IMR-90 (cell line): ENCODE measurements around the gene GBP7. TPM values are rescaled to one million over a fixed set of nuclear protein-coding genes. Genes with fewer than 3 reads are reported as not detected.

Experiments
- ATAC-seq: fragments of 200-7000 bp; cut with Tn5 transposase; 2 replicates; pipeline ENCODE4 v1.9.1; 2020; ENCODE audit warnings: low read depth, mild to moderate bottlenecking, moderate library complexity
- BruUV-seq: library from RNA; stranded (reverse); fragments of 400-500 nt; replicated peaks from 2 replicates; lab custom pipeline; 2021; lab: Mats Ljungman, UMichigan
- CTCF ChIA-PET: fragments of 300-600 bp; formaldehyde crosslinking; extraction: SDS; loops from one replicate; lab custom pipeline; 2021; ENCODE audit warnings: antibody characterized with exemption; lab: Yijun Ruan, JAX
- POLR2A ChIA-PET: fragments of 300-600 bp; sonication (Branson Sonifier 250); formaldehyde crosslinking; loops from one replicate; lab custom pipeline; 2022; ENCODE audit warnings: antibody characterized with exemption; ENCODE audit not compliant: unreplicated experiment; lab: Charles Lee
- DNase-seq: peaks from one replicate; pipeline ENCODE4 v3.0.0; 2013
- H2AFZ ChIP-seq: replicated peaks from 2 replicates; pipeline ENCODE3; 2013; ENCODE audit warnings: low read length, mild to moderate bottlenecking; ENCODE audit not compliant: poor library complexity
- H2AK5ac ChIP-seq: 2 replicates; pipeline ENCODE4 v1.6.1; 2013; ENCODE audit warnings: low read depth, low read length, inconsistent platforms
- H2AK9ac ChIP-seq: replicated peaks from 2 replicates; pipeline ENCODE3; 2013; ENCODE audit warnings: mild to moderate bottlenecking, low read depth, low read length, moderate library complexity; ENCODE audit not compliant: poor library complexity
- H2BK120ac ChIP-seq: 2 replicates; pipeline ENCODE4 v1.6.1; 2013; ENCODE audit warnings: low read depth, low read length, inconsistent platforms
- H2BK15ac ChIP-seq: 3 replicates; pipeline ENCODE4 v1.6.1; 2013; ENCODE audit warnings: low read depth, low read length, inconsistent platforms
- H2BK20ac ChIP-seq: 2 replicates; pipeline ENCODE4 v1.6.1; 2013; ENCODE audit warnings: low read depth, mild to moderate bottlenecking, inconsistent platforms, low read length, moderate library complexity
- H2BK5ac ChIP-seq: 2 replicates; pipeline ENCODE4 v1.6.1; 2013; ENCODE audit warnings: mild to moderate bottlenecking, low read depth, low read length, inconsistent platforms; ENCODE audit not compliant: poor library complexity, severe bottlenecking
- H3K14ac ChIP-seq: replicated peaks from 2 replicates; pipeline ENCODE4 v1.6.1; 2013; ENCODE audit warnings: low read depth, low read length, inconsistent platforms
- H3K18ac ChIP-seq: 2 replicates; pipeline ENCODE4 v1.6.1; 2013; ENCODE audit warnings: low read depth, low read length, control low read depth
- H3K23ac ChIP-seq: 2 replicates; pipeline ENCODE4 v1.6.1; 2013; ENCODE audit warnings: low read depth, low read length, inconsistent platforms
- H3K27ac ChIP-seq: 2 replicates; pipeline ENCODE4 v1.5.1; 2013; ENCODE audit warnings: mild to moderate bottlenecking, control low read depth, low read length; ENCODE audit not compliant: insufficient read depth
- H3K27me3 ChIP-seq: 2 replicates; pipeline ENCODE4 v1.6.1; 2013; ENCODE audit warnings: low read length; ENCODE audit not compliant: control insufficient read depth, insufficient read depth
- H3K36me3 ChIP-seq: 2 replicates; pipeline ENCODE4 v1.6.1; 2013; ENCODE audit warnings: low read length, mixed read lengths; ENCODE audit not compliant: control insufficient read depth, insufficient read depth
- H3K4ac ChIP-seq: 2 replicates; pipeline ENCODE4 v1.6.1; 2013; ENCODE audit warnings: low read depth, low read length, inconsistent platforms
- H3K4me1 ChIP-seq: 2 replicates; pipeline ENCODE4 v1.6.1; 2013; ENCODE audit warnings: low read length, mixed read lengths; ENCODE audit not compliant: control insufficient read depth, insufficient read depth
- H3K4me2 ChIP-seq: 2 replicates; pipeline ENCODE4 v1.6.1; 2013; ENCODE audit warnings: low read depth, mild to moderate bottlenecking, control low read depth, low read length, moderate library complexity
- H3K4me3 ChIP-seq: 2 replicates; pipeline ENCODE4 v1.5.1; 2013; ENCODE audit warnings: low read depth, mild to moderate bottlenecking, control low read depth, low read length, moderate library complexity; ENCODE audit not compliant: insufficient read depth
- H3K56ac ChIP-seq: 2 replicates; pipeline ENCODE4 v1.6.1; 2013; ENCODE audit warnings: low read length, inconsistent platforms; ENCODE audit not compliant: insufficient read depth; ENCODE audit errors: extremely low read depth
- H3K79me1 ChIP-seq, 2 experiments: 2 replicates each; pipeline ENCODE4 v1.6.1; 2013; ENCODE audit warnings: low read length in 2 of 2, inconsistent platforms in 1 of 2, low read depth in 1 of 2
- H3K9ac ChIP-seq: 2 replicates; pipeline ENCODE4 v1.6.1; 2013; ENCODE audit warnings: low read depth, low read length, control low read depth
- H3K9me1 ChIP-seq: 2 replicates; pipeline ENCODE4 v1.6.1; 2013; ENCODE audit warnings: low read length, inconsistent platforms; ENCODE audit not compliant: insufficient read depth
- H3K9me3 ChIP-seq: 2 replicates; pipeline ENCODE4 v1.6.1; 2013; ENCODE audit warnings: low read length; ENCODE audit not compliant: control insufficient read depth, insufficient read depth
- H4K20me1 ChIP-seq: 2 replicates; pipeline ENCODE4 v1.6.1; 2013; ENCODE audit warnings: low read length, inconsistent platforms; ENCODE audit not compliant: insufficient read depth
- H4K5ac ChIP-seq: 2 replicates; pipeline ENCODE4 v1.6.1; 2013; ENCODE audit warnings: mild to moderate bottlenecking, low read depth, low read length, control low read depth
- H4K8ac ChIP-seq, 2 experiments: 2 replicates each; pipeline ENCODE4 v1.6.1; 2013; ENCODE audit warnings: low read depth in 2 of 2, low read length in 2 of 2, control low read depth in 1 of 2, inconsistent platforms in 1 of 2
- H4K91ac ChIP-seq: 2 replicates; pipeline ENCODE4 v1.6.1; 2013; ENCODE audit warnings: low read depth, low read length, inconsistent platforms; ENCODE audit not compliant: insufficient read depth
- BHLHE40 ChIP-seq: fragments of 150-350 bp; IDR thresholded peaks from 2 replicates; pipeline ENCODE4 v1.6.1; 2016; ENCODE audit warnings: mild to moderate bottlenecking, low read depth, low read length
- CEBPB ChIP-seq: IDR thresholded peaks from 2 replicates; pipeline ENCODE4 v1.6.1; 2012; ENCODE audit warnings: low read depth, low read length, improper control_type of control experiment
- FOS ChIP-seq: fragments of 150-350 bp; IDR thresholded peaks from 2 replicates; pipeline ENCODE4 v1.6.1; 2016; ENCODE audit warnings: low read depth, low read length
- MAZ ChIP-seq: IDR thresholded peaks from 2 replicates; pipeline ENCODE4 v1.6.1; 2012; ENCODE audit warnings: low read depth, mild to moderate bottlenecking, low read length, improper control_type of control experiment, moderate library complexity, borderline replicate concordance
- MXI1 ChIP-seq: IDR thresholded peaks from 2 replicates; pipeline ENCODE4 v1.6.1; 2012; ENCODE audit warnings: low read depth, mild to moderate bottlenecking, low read length, moderate library complexity, borderline replicate concordance
- POLR2A ChIP-seq: IDR thresholded peaks from 2 replicates; pipeline ENCODE4 v1.6.1; 2012; ENCODE audit warnings: mild to moderate bottlenecking, low read depth, low read length
- RCOR1 ChIP-seq: IDR thresholded peaks from 2 replicates; pipeline ENCODE4 v1.6.1; 2012; ENCODE audit warnings: mild to moderate bottlenecking, low read length, improper control_type of control experiment; ENCODE audit not compliant: insufficient replicate concordance
- RFX5 ChIP-seq: IDR thresholded peaks from 2 replicates; pipeline ENCODE4 v1.8.0; 2012; ENCODE audit warnings: low read depth, mild to moderate bottlenecking, low read length, moderate library complexity
- WGBS, 2 experiments: methylation state at CpG; one replicate each; pipeline versions ENCODE4 v1.1.5 to v1.1.7; 2013; ENCODE audit warnings: missing lambda C conversion rate in 2 of 2; ENCODE audit not compliant: insufficient read length in 1 of 2; ENCODE audit errors: extremely low coverage in 2 of 2; 5-methylcytosine and 5-hydroxymethylcytosine counted together
- dilution Hi-C: fragments of 300-500 bp; cut with HindIII; formaldehyde crosslinking; loops from one replicate; pipeline ENCODE4 v1.14.3; 2018; ENCODE audit warnings: low sequenced_read_pairs; ENCODE audit not compliant: unreplicated experiment
- in situ Hi-C: fragments of 300-500 bp; cut with MboI; formaldehyde crosslinking; loops from 3 replicates; pipeline ENCODE4 v1.14.3; 2019; ENCODE audit warnings: low sequenced_read_pairs, inconsistent platforms, mixed read lengths
- intact Hi-C: fragments of 100-400 bp; cut with micrococcal nuclease; formaldehyde crosslinking; loops from 2 replicates; pipeline ENCODE4 v1.10.0; 2022
- polyA plus RNA-seq, 3 experiments: library from polyadenylated mRNA; depleted of rRNA; stranded (reverse); fragments of >200 nt; gene quantifications; 2 replicates each; pipeline ENCODE4 v1.2.3, GENCODE V29; 2012; ENCODE audit warnings: low replicate concordance in 1 of 3
- total RNA-seq: library from RNA; depleted of rRNA; stranded (reverse); fragments of >200 nt; gene quantifications from 2 replicates; pipeline ENCODE4 v1.2.3, GENCODE V29; 2012
- TF ChIP-seq, protein P1 (sequence below): fragments of 150-350 bp; IDR thresholded peaks from 2 replicates; pipeline ENCODE4 v1.6.1; 2016; ENCODE audit warnings: low read depth, mild to moderate bottlenecking, low read length, moderate library complexity, borderline replicate concordance
- TF ChIP-seq, protein P2 (sequence below): fragments of 150-350 bp; IDR thresholded peaks from 2 replicates; pipeline ENCODE4 v1.6.1; 2017; ENCODE audit warnings: mild to moderate bottlenecking, antibody characterized with exemption, low read length, low read depth

GBP7 gene
- total and polyA plus RNA-seq, 2 of the 4 experiments (the other 2 are of a cell fraction) = not detected

DNA sequence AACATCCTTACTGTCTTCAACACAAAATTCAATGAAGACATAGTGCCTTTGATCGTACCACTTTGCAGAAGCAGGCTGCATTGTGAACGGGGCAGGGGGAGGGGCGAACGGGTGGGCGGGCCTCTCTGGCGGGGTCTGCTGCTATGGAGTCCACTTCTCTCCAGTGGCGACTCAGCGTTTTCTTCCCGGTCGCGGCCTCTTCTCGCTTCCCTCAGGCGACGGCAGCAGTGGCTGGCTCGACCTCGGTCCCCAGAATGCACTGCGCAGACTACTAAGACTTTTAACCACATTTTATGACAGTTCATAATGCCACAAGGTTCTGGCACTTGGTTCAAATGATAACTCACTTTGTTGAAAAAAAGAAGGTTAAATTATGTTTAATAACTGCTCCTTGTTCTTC, 71.1 kb downstream of the GBP7 start:
- Histone ChIP-seq H2AFZ (no peak overlapping the region), H3K9me3 (no peaks in the 10 kb centered on the region), H3K9ac (no peak overlapping the region), H4K8ac (no peak overlapping the region), H3K18ac (no peak overlapping the region), H3K4ac (no peak overlapping the region), H3K4me1 (no peaks in the 10 kb centered on the region), H3K4me2 (no peak overlapping the region), H3K14ac (no peak overlapping the region), H3K56ac (no peak overlapping the region), H4K20me1 (no peaks in the 10 kb centered on the region), H2BK15ac (no peak overlapping the region), H2AK5ac (no peak overlapping the region), H3K27me3 (no peaks in the 10 kb centered on the region), H2AK9ac (no peak overlapping the region), H3K4me3 (no peak overlapping the region), H2BK120ac (no peak overlapping the region), H2BK5ac (no peak overlapping the region), H3K9me1 (no peaks in the 10 kb centered on the region), H2BK20ac (no peak overlapping the region), H3K23ac (no peak overlapping the region), H4K5ac (no peak overlapping the region), H4K91ac (no peak overlapping the region), H3K36me3 (peaks cover 7% of the 10 kb centered on the region), H3K27ac (no peak overlapping the region), H3K79me1 (no peaks in the 10 kb centered on the region)
- dilution Hi-C loops (no loop called here), intact Hi-C loops (no loop called here), in situ Hi-C loops (no loop called here)
- no TSS peak for BruUV-seq
- WGBS, 2 experiments = 87% methylated on average over 9 of the region's 17 CpGs; no CpG with 5 or more reads in 1 of the 2 experiments
- DNase-seq (no peak), ATAC-seq (no peak)
- ChIA-PET CTCF (no interaction called here), POLR2A (no interaction called here)
- TF ChIP-seq MXI1 (no peak), FOS (no peak), RCOR1 (no peak), BHLHE40 (no peak), POLR2A (no peak), RFX5 (no peak), CEBPB (no peak), MAZ (no peak)
- TF ChIP-seq, protein P1, sequence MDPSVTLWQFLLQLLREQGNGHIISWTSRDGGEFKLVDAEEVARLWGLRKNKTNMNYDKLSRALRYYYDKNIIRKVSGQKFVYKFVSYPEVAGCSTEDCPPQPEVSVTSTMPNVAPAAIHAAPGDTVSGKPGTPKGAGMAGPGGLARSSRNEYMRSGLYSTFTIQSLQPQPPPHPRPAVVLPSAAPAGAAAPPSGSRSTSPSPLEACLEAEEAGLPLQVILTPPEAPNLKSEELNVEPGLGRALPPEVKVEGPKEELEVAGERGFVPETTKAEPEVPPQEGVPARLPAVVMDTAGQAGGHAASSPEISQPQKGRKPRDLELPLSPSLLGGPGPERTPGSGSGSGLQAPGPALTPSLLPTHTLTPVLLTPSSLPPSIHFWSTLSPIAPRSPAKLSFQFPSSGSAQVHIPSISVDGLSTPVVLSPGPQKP = no peak
- TF ChIP-seq, protein P2, sequence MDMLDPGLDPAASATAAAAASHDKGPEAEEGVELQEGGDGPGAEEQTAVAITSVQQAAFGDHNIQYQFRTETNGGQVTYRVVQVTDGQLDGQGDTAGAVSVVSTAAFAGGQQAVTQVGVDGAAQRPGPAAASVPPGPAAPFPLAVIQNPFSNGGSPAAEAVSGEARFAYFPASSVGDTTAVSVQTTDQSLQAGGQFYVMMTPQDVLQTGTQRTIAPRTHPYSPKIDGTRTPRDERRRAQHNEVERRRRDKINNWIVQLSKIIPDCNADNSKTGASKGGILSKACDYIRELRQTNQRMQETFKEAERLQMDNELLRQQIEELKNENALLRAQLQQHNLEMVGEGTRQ = no peak
